Articular chondrocyte of knee joint (primary cell): Measurements from ENCODE around the gene DLEU7. TPM values are rescaled to one million over a fixed set of nuclear protein-coding genes. Genes with fewer than 3 reads are reported as not detected.

Source experiments
- small RNA-seq: library from RNA; depleted of rRNA; stranded (forward); fragments of <200 nt; gene quantifications from one replicate; pipeline ENCODE3, GENCODE V24; 2012
- total RNA-seq: library from RNA; depleted of rRNA; stranded (reverse); fragments of >200 nt; gene quantifications from 2 replicates; pipeline ENCODE4 v1.2.3, GENCODE V29; 2012

The DLEU7 gene
- 0.11 TPM in 1 of 2 replicates, not detected in the other for total RNA-seq

DNA sequence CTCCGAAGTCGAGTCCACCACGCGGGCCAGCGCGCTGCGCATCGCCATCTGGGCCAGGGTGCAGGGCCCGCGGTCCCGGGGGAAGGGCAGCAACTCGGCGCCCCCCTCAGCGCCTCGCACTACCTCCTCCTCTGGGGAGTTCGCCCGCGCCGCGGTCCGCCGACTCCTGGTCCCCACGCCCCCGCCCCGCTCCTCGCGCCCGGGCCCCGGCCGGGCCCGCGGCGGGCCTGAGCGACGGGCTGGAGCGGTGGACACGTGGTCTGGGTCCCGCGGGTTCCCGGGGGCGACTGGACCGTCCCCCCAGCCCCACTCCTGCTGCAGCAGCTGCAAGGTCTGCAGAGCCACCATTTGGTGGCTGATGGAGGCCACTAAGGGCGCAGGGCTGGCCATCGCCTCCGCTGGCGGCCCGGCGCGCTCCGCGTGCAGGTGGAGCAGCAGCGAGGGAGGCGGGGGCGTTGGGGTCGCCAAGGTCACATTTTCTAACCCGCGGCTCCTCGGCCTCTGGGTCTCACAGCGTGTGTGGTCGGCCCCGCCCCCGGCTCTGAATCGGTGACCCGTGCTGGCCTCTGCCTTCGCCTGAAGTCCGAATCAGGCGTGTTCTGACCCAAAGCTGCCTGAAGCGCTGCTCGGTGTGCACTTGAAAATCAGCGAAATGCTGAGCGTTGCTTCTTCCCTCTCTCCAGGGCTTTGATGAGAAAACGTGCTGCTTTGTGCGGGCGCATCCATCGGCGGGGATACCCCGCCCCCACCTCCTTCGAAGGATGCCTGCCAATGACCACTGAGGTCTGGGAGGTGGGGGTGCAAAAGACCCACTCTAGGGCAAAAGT lies at the start of gene DLEU7:
TSS of gene DLEU7 (minus strand) at position 436 of the 827 bp plus-strand sequence. CDS start at position 390, 46 bp downstream.

Small RNA genes lying within 50 kb of the gene (small RNA-seq; reads per million reads assigned to genes)
- 0.31 reads per million for gene RNA5SP28

Other genes starting within 250 kb of the DLEU7 start
- gene RNASEH2B, start 66.1 kb upstream of the DLEU7 start, total RNA-seq = 36.8 and 44.5 TPM in 2 replicates